ENCODE measurements around the gene C1orf116. TPM values are rescaled to one million over a fixed set of nuclear protein-coding genes. Genes with fewer than 3 reads are reported as not detected.
A peak's percentile ranks its signal among the peaks of the same experiment; 100 is the strongest.

C1orf116 gene
- total RNA-seq, 1 donor: not detected

- no peak for DNase-seq (ENCODE audit: low read depth)
- no peak overlapping the region for H3K4me3 ChIP-seq (ENCODE audit: low read depth, low read length)
- TF ChIP-seq CTCF (IDR thresholded peaks at IDR 0.05; ENCODE audit: insufficient read depth, low read depth, low read length): no peak
Measured at GRCh38 chr1:207054491-207054890, 21.9 kb upstream of the C1orf116 start.

GRCh38 chr1:207052911-207053769 lies 20.6 kb upstream of the C1orf116 start, which contains the start of gene PFKFB2:
Gene PFKFB2 (plus strand): TSS chr1:207053275. CDS start chr1:207054718, 1,443 bp downstream.
- DNase-seq (ENCODE audit: low read depth): peak; percentile 93
- TF ChIP-seq CTCF (IDR thresholded peaks at IDR 0.05; ENCODE audit: insufficient read depth, low read depth, low read length): no peak
- H3K4me3 ChIP-seq (ENCODE audit: low read depth, low read length): peak within 1 kb of the TSS; percentile 66

GRCh38 chr1:207051191-207051943 lies 18.8 kb upstream of the C1orf116 start, which contains the start of gene YOD1:
Gene YOD1 (minus strand): TSS chr1:207051208. CDS start chr1:207051030, 178 bp downstream.
- no peak for DNase-seq (ENCODE audit: low read depth)
- TF ChIP-seq CTCF (IDR thresholded peaks at IDR 0.05; ENCODE audit: insufficient read depth, low read depth, low read length): no peak

GRCh38 chr1:207050480-207051190 lies 18.1 kb upstream of the C1orf116 start:
- peak overlapping the region; percentile 96 for H3K4me3 ChIP-seq (ENCODE audit: low read depth, low read length)
- no peak for TF ChIP-seq CTCF (IDR thresholded peaks at IDR 0.05; ENCODE audit: insufficient read depth, low read depth, low read length)
- DNase-seq (ENCODE audit: low read depth): peak; percentile 90

More at GRCh38 chr1:207051191-207051943, 18.8 kb upstream of the C1orf116 start, which contains the start of gene YOD1:
- H3K4me3 ChIP-seq (ENCODE audit: low read depth, low read length): peak within 1 kb of the TSS; percentile 96

- peak; percentile 81 for TF ChIP-seq CTCF (IDR thresholded peaks at IDR 0.05; ENCODE audit: insufficient read depth, low read depth, low read length)
- peak; percentile 69 for DNase-seq (ENCODE audit: low read depth)
- H3K4me3 ChIP-seq (ENCODE audit: low read depth, low read length): peak overlapping the region; percentile 96
Measured at GRCh38 chr1:207049974-207050391, 17.4 kb upstream of the C1orf116 start.

GRCh38 chr1:207049514-207049913 lies 17.0 kb upstream of the C1orf116 start:
- DNase-seq (ENCODE audit: low read depth): no peak
- peak overlapping the region; percentile 96 for H3K4me3 ChIP-seq (ENCODE audit: low read depth, low read length)
- no peak for TF ChIP-seq CTCF (IDR thresholded peaks at IDR 0.05; ENCODE audit: insufficient read depth, low read depth, low read length)
